HEK293 (cell line): ENCODE data around the gene TTN.

Experiments used
- CTCF ChIA-PET: fragments of 350-600 bp; formaldehyde crosslinking; extraction: SDS; loops from one replicate; lab custom pipeline; 2021; ENCODE audit warnings: antibody characterized with exemption; lab: Yijun Ruan, JAX
- POLR2A ChIA-PET: fragments of 300-600 bp; formaldehyde crosslinking; extraction: SDS; loops from one replicate; lab custom pipeline; 2020; ENCODE audit warnings: antibody characterized with exemption, inconsistent platforms; lab: Yijun Ruan, JAX
- H3K27ac ChIP-seq: fragments of 200-500 bp; sonication (Bioruptor generic); 2 replicates; pipeline ENCODE4 v1.5.1; 2014; ENCODE audit warnings: low read depth, low read length, control low read depth, inconsistent platforms; ENCODE audit errors: extremely low read depth
- H3K36me3 ChIP-seq, 2 experiments: fragments of 200-500 bp in 1 of 2; sonication (Bioruptor generic) in 1 of 2; 1 replicate in 1 of 2; 2 replicates in 1 of 2; pipeline ENCODE4 v1.5.1; 2014 to 2017; ENCODE audit warnings: inconsistent platforms in 2 of 2, low read length in 2 of 2; ENCODE audit not compliant: control insufficient read depth in 2 of 2, insufficient read depth in 1 of 2
- H3K4me1 ChIP-seq: fragments of 200-500 bp; sonication (Bioruptor generic); 2 replicates; pipeline ENCODE4 v1.5.1; 2014; ENCODE audit warnings: mild to moderate bottlenecking, low read length, inconsistent platforms; ENCODE audit not compliant: control insufficient read depth, insufficient read depth
- H3K4me3 ChIP-seq: 2 replicates; pipeline ENCODE4 v1.5.1; 2011; ENCODE audit warnings: low read depth, mild to moderate bottlenecking, control low read depth, low read length, moderate library complexity
- H3K9me3 ChIP-seq: fragments of 200-500 bp; sonication (Bioruptor generic); 2 replicates; pipeline ENCODE4 v1.5.1; 2014; ENCODE audit warnings: low read depth, low read length, inconsistent platforms; ENCODE audit not compliant: control insufficient read depth, insufficient read depth
- INSM2 ChIP-seq: fragments of 450-650 bp; formaldehyde crosslinking; IDR thresholded peaks from 2 replicates; pipeline ENCODE4 v1.5.1; 2016; ENCODE audit warnings: missing biosample characterization, missing genetic modification characterization
- KLF7 ChIP-seq: fragments of 450-650 bp; formaldehyde crosslinking; IDR thresholded peaks from 2 replicates; pipeline ENCODE4 v1.5.1; 2016; ENCODE audit warnings: missing biosample characterization, missing genetic modification characterization, borderline replicate concordance
- MYNN ChIP-seq: fragments of 450-650 bp; formaldehyde crosslinking; IDR thresholded peaks from 2 replicates; pipeline ENCODE4 v1.5.1; 2016; ENCODE audit warnings: missing biosample characterization, missing genetic modification characterization, borderline replicate concordance
- SCRT2 ChIP-seq: fragments of 450-650 bp; formaldehyde crosslinking; IDR thresholded peaks from 2 replicates; pipeline ENCODE4 v1.5.1; 2016; ENCODE audit warnings: missing biosample characterization, missing genetic modification characterization
- SP2 ChIP-seq: fragments of 450-650 bp; formaldehyde crosslinking; IDR thresholded peaks from 2 replicates; pipeline ENCODE4 v1.5.1; 2016; ENCODE audit warnings: missing biosample characterization, missing genetic modification characterization
- YY1 ChIP-seq: fragments of 450-650 bp; formaldehyde crosslinking; IDR thresholded peaks from 2 replicates; pipeline ENCODE4 v1.5.1; 2018; ENCODE audit warnings: missing biosample characterization, missing genetic modification characterization
- ZBTB26 ChIP-seq: fragments of 450-650 bp; formaldehyde crosslinking; optimal IDR thresholded peaks from 2 replicates; pipeline ENCODE3; 2016; ENCODE audit warnings: missing biosample characterization, mild to moderate bottlenecking, missing genetic modification characterization
- ZBTB8A ChIP-seq: fragments of 450-650 bp; formaldehyde crosslinking; IDR thresholded peaks from 2 replicates; pipeline ENCODE4 v1.5.1; 2016; ENCODE audit warnings: missing biosample characterization, missing genetic modification characterization
- ZNF132 ChIP-seq: fragments of 450-650 bp; formaldehyde crosslinking; IDR thresholded peaks from 2 replicates; pipeline ENCODE4 v1.5.1; 2017; ENCODE audit warnings: missing biosample characterization, missing genetic modification characterization, borderline replicate concordance
- ZNF146 ChIP-seq: fragments of 450-650 bp; formaldehyde crosslinking; IDR thresholded peaks from 2 replicates; pipeline ENCODE4 v1.5.1; 2016; ENCODE audit warnings: missing biosample characterization, missing genetic modification characterization
- ZNF169 ChIP-seq: fragments of 450-650 bp; formaldehyde crosslinking; IDR thresholded peaks from 2 replicates; pipeline ENCODE4 v1.5.1; 2016; ENCODE audit warnings: missing biosample characterization, missing genetic modification characterization
- ZNF335 ChIP-seq: fragments of 450-650 bp; formaldehyde crosslinking; conservative IDR thresholded peaks from 2 replicates; pipeline ENCODE4 v1.5.1; 2016; ENCODE audit warnings: missing biosample characterization, missing genetic modification characterization
- ZNF354C ChIP-seq: fragments of 450-650 bp; formaldehyde crosslinking; IDR thresholded peaks from 2 replicates; pipeline ENCODE4 v1.5.1; 2016; ENCODE audit warnings: missing biosample characterization, missing genetic modification characterization, low read depth, borderline replicate concordance
- ZNF394 ChIP-seq: fragments of 450-650 bp; formaldehyde crosslinking; IDR thresholded peaks from 2 replicates; pipeline ENCODE4 v1.5.1; 2016; ENCODE audit warnings: missing biosample characterization, missing genetic modification characterization, mild to moderate bottlenecking, moderate library complexity, borderline replicate concordance
- ZNF398 ChIP-seq: fragments of 450-650 bp; formaldehyde crosslinking; IDR thresholded peaks from 2 replicates; pipeline ENCODE4 v1.5.1; 2017; ENCODE audit warnings: missing biosample characterization, missing genetic modification characterization
- ZNF623 ChIP-seq: fragments of 450-650 bp; formaldehyde crosslinking; IDR thresholded peaks from 2 replicates; pipeline ENCODE4 v1.5.1; 2016; ENCODE audit warnings: missing biosample characterization, missing genetic modification characterization
- ZNF664 ChIP-seq: fragments of 450-650 bp; formaldehyde crosslinking; IDR thresholded peaks from 2 replicates; pipeline ENCODE4 v1.5.1; 2016; ENCODE audit warnings: missing biosample characterization, missing genetic modification characterization
- ZNF670 ChIP-seq: fragments of 450-650 bp; formaldehyde crosslinking; IDR thresholded peaks from 2 replicates; pipeline ENCODE4 v1.5.1; 2016; ENCODE audit warnings: missing biosample characterization, missing genetic modification characterization, low read depth
- ZNF704 ChIP-seq: fragments of 450-650 bp; formaldehyde crosslinking; IDR thresholded peaks from 2 replicates; pipeline ENCODE4 v1.5.1; 2016; ENCODE audit warnings: missing biosample characterization, missing genetic modification characterization
- ZSCAN16 ChIP-seq: fragments of 450-650 bp; formaldehyde crosslinking; IDR thresholded peaks from 2 replicates; pipeline ENCODE4 v1.5.1; 2016; ENCODE audit warnings: missing biosample characterization, missing genetic modification characterization

TTN gene

GRCh38 chr2:178502751-178503150 is 304.5 kb downstream of the TTN start (continued):
- TF ChIP-seq ZNF169 (tag by site-specific recombination) = no peak

GRCh38 chr2:178499640-178500039 is 307.6 kb downstream of the TTN start:
- H3K4me3 ChIP-seq = no peak overlapping the region
- peaks cover 53 to 79% of the 10 kb centered on the region in 2 experiments for H3K36me3 ChIP-seq
- no peak for TF ChIP-seq ZNF623 (tag by site-specific recombination)
- no peak for TF ChIP-seq ZBTB8A (tag by site-specific recombination)
- no peak for TF ChIP-seq ZNF398 (tag by site-specific recombination)
- TF ChIP-seq MYNN = no peak
- no peak for TF ChIP-seq ZNF664 (tag by site-specific recombination)
- no peak for TF ChIP-seq YY1 (tag by site-specific recombination)
- no peak for TF ChIP-seq ZSCAN16 (tag by site-specific recombination)
- TF ChIP-seq ZNF335 (tag by site-specific recombination) = no peak
- TF ChIP-seq INSM2 = no peak
- TF ChIP-seq ZNF146 (tag by site-specific recombination) = no peak
- TF ChIP-seq ZNF670 (tag by site-specific recombination) = no peak
- TF ChIP-seq SP2 (tag by site-specific recombination) = no peak
- TF ChIP-seq ZNF132 = no peak
- TF ChIP-seq ZNF354C (tag by site-specific recombination) = no peak
- no peak for TF ChIP-seq ZBTB26 (tag by site-specific recombination)
- TF ChIP-seq ZNF394 = no peak
- no peak for TF ChIP-seq KLF7
- H3K27ac ChIP-seq = no peak overlapping the region
- no peaks in the 10 kb centered on the region for H3K4me1 ChIP-seq
- CTCF ChIA-PET = interaction anchor here (1.1 kb wide), 1 partner anchor 23 kb away, joined by 5 read pairs; no protein-coding TSS in a partner anchor
- no peaks in the 10 kb centered on the region for H3K9me3 ChIP-seq
- POLR2A ChIA-PET = no interaction called here

GRCh38 chr2:178498137-178498536 is 309.1 kb downstream of the TTN start:
- H3K4me3 ChIP-seq = no peak overlapping the region
- CTCF ChIA-PET = interaction anchor here (0.6 to 0.7 kb wide), 2 partner anchors 10 to 16 kb away, joined by 4 to 5 read pairs; no protein-coding TSS in a partner anchor
- H3K27ac ChIP-seq = no peak overlapping the region
- peaks cover 48 to 78% of the 10 kb centered on the region in 2 experiments for H3K36me3 ChIP-seq
- no peaks in the 10 kb centered on the region for H3K9me3 ChIP-seq
- TF ChIP-seq SCRT2 (tag by site-specific recombination) = 0 out of 2 replicates have a peak, but pooled peaks have one; percentile 13
- TF ChIP-seq ZNF704 (tag by site-specific recombination) = no peak
- no peaks in the 10 kb centered on the region for H3K4me1 ChIP-seq
- POLR2A ChIA-PET = no interaction called here
